Spleen (tissue), 11 donors: Measurements from ENCODE around the gene TCF3. TPM values are rescaled to one million over a fixed set of nuclear protein-coding genes. Genes with fewer than 3 reads are reported as not detected.
"Not testable (repeated sequence)": the region's sequence is repeated elsewhere in the genome, so short reads cannot be mapped to it uniquely, and the experiment has no call there.

Experiments
- DNase-seq: peaks from one replicate; pipeline ENCODE4 v3.0.0-alpha.2; 2020
- H3K27ac ChIP-seq, 8 donors: fragments of 200-600 bp; sonication (generic) in 7 of 8; 1 replicate in 4 of 8; 2 replicates in 4 of 8; pipeline versions ENCODE4 v1.5.0 to v1.8.0; 2016 to 2021; ENCODE audit warnings: inconsistent platforms in 4 of 8, mild to moderate bottlenecking in 4 of 8, moderate library complexity in 1 of 8
- H3K27me3 ChIP-seq, 7 donors: fragments of 200-600 bp; sonication (generic) in 6 of 7; replicated peaks in 1 of 7; 1 replicate in 4 of 7; 2 replicates in 3 of 7; pipeline versions ENCODE4 v1.5.0 to v1.8.0; 2016 to 2021; ENCODE audit warnings: inconsistent platforms in 3 of 7, mild to moderate bottlenecking in 1 of 7
- H3K36me3 ChIP-seq, 6 donors: fragments of 200-600 bp; sonication (generic) in 5 of 6; 1 replicate in 4 of 6; 2 replicates in 2 of 6; pipeline versions ENCODE4 v1.5.0 to v1.8.0; 2016 to 2021; ENCODE audit warnings: inconsistent platforms in 2 of 6
- H3K4me1 ChIP-seq, 6 donors: fragments of 200-600 bp; sonication (generic) in 5 of 6; 1 replicate in 3 of 6; 2 replicates in 3 of 6; pipeline versions ENCODE4 v1.5.0 to v1.8.0; 2016 to 2021; ENCODE audit warnings: inconsistent platforms in 3 of 6
- H3K4me3 ChIP-seq, 8 donors: fragments of 200-600 bp; sonication (generic) in 7 of 8; 1 replicate in 4 of 8; 2 replicates in 4 of 8; pipeline versions ENCODE4 v1.5.0 to v1.8.0; 2016 to 2021; ENCODE audit warnings: inconsistent platforms in 4 of 8, mild to moderate bottlenecking in 4 of 8, moderate library complexity in 2 of 8
- H3K9me3 ChIP-seq, 8 donors: fragments of 200-600 bp; sonication (generic) in 7 of 8; 1 replicate in 4 of 8; 2 replicates in 4 of 8; pipeline versions ENCODE4 v1.5.0 to v1.8.0; 2016 to 2021; ENCODE audit warnings: inconsistent platforms in 4 of 8
- POLR2A ChIP-seq, 3 donors: fragments of 450-650 bp; IDR thresholded peaks; one replicate each; pipeline ENCODE4 v1.5.1; 2017; ENCODE audit warnings: antibody characterized with exemption in 3 of 3, mild to moderate bottlenecking in 1 of 3
- POLR2AphosphoS5 ChIP-seq, 3 donors: sonication (generic); formaldehyde crosslinking; IDR thresholded peaks; one replicate each; pipeline ENCODE4 v1.5.1; 2017; ENCODE audit warnings: antibody characterized with exemption in 3 of 3
- WGBS, 5 donors: extraction: QIAGEN DNeasy Blood & Tissue Kit in 3 of 5; methylation state at CpG; one replicate each; pipeline versions ENCODE4 v1.1.5 to v1.1.7; 2013 to 2018; 5-methylcytosine and 5-hydroxymethylcytosine counted together
- intact Hi-C: fragments of 100-400 bp; cut with DNase I; formaldehyde crosslinking; loops from one replicate; pipeline ENCODE4 v1.15.0; 2023; ENCODE audit warnings: low total_unique reads
- polyA plus RNA-seq, 3 donors: library from polyadenylated mRNA; stranded (reverse); fragments of 200-250 nt; gene quantifications; one replicate each; pipeline ENCODE4 v1.2.1, GENCODE V29; 2013
- total RNA-seq, 7 donors: library from RNA; depleted of rRNA in 3 of 7; stranded (reverse); fragments of >200 nt in 3 of 7; fragmentation: NEBNext Ultra II Directional in 4 of 7; extraction: Animal tissue kit (Norgen Biotek cat#: 25700) in 4 of 7; gene quantifications; one replicate each; pipeline versions ENCODE4 v1.1.0 to v1.2.1, GENCODE V29; 2016 to 2021
- TF ChIP-seq, protein P1 (sequence below), 11 experiments: fragments of 200-600 bp in 7 of 11; fragments of 450-650 bp in 4 of 11; sonication (generic) in 4 of 11; IDR thresholded peaks in 8 of 11; conservative IDR thresholded peaks in 3 of 11; 1 replicate in 7 of 11; 2 replicates in 4 of 11; pipeline versions ENCODE4 v1.4.0 to v1.8.0; 2016 to 2021; ENCODE audit warnings: antibody characterized with exemption in 11 of 11, inconsistent platforms in 4 of 11, mild to moderate bottlenecking in 1 of 11
- donor health status: healthy with polysubstance abuse.
- donor health status: DM: no; HTN: no; CAD: no; lungs with moderate emphysema.
- donor health status: DM: no; HTN: no; CAD: no.
- donor health status: Bipolar disorder and iron deficiency.
- donor health status: healthy.
- donor health status: DM: no; HTN: no; CAD: no.
- donor health status: DM: yes; HTN: yes; CAD: no.

The TCF3 gene
- total and polyA plus RNA-seq, 10 donors = 79.2 to 135 (median 100) TPM

DNA sequence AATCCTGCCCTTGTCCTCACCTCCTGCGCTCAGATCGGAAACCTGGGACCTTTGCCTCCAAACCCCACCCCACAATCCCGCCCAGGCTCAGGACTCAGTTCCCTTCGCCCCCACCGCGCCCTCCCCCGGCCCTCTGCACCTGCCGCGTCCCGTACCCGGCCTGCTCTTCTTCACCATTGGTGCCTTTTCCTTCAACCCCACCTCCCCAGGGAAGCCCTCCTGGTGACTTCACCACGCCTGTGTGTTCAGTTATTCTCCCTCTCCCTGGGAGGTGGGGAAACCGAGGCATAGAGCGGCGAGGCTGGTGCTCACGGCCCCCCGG lies 19.3 kb upstream of the TCF3 start:
- 3 to 7% (median 4%) methylated on average over 17 of the region's 17 CpGs for WGBS, 5 donors
- Histone ChIP-seq H3K9me3 (no peaks in the 10 kb centered on the region), H3K4me1 (peaks cover 19 to 67% (median 43%) of the 10 kb centered on the region in 6 donors), H3K27me3 (peaks cover 3 to 93% (median 73%) of the 10 kb centered on the region in 7 donors), H3K27ac (peak overlapping the region in 2 of 8 donors; percentile 8 to 46), H3K36me3 (no peaks in the 10 kb centered on the region), H3K4me3 (peak overlapping the region in 7 of 8 donors; percentile 2 to 66 (median 26))
- intact Hi-C loops = loop anchor here (5.0 to 10.0 kb wide), 3 partner anchors 47 to 124 kb away; no protein-coding TSS in a partner anchor
- TF ChIP-seq, protein P1, sequence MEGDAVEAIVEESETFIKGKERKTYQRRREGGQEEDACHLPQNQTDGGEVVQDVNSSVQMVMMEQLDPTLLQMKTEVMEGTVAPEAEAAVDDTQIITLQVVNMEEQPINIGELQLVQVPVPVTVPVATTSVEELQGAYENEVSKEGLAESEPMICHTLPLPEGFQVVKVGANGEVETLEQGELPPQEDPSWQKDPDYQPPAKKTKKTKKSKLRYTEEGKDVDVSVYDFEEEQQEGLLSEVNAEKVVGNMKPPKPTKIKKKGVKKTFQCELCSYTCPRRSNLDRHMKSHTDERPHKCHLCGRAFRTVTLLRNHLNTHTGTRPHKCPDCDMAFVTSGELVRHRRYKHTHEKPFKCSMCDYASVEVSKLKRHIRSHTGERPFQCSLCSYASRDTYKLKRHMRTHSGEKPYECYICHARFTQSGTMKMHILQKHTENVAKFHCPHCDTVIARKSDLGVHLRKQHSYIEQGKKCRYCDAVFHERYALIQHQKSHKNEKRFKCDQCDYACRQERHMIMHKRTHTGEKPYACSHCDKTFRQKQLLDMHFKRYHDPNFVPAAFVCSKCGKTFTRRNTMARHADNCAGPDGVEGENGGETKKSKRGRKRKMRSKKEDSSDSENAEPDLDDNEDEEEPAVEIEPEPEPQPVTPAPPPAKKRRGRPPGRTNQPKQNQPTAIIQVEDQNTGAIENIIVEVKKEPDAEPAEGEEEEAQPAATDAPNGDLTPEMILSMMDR (IDR thresholded peaks at IDR 0.05 in 8 of 11, conservative IDR thresholded peaks at IDR 0.05 in 3 of 11) = no peak
- TF ChIP-seq POLR2A (IDR thresholded peaks at IDR 0.05) (no peak), POLR2AphosphoS5 (IDR thresholded peaks at IDR 0.05) (no peak)
- no peak for DNase-seq

DNA sequence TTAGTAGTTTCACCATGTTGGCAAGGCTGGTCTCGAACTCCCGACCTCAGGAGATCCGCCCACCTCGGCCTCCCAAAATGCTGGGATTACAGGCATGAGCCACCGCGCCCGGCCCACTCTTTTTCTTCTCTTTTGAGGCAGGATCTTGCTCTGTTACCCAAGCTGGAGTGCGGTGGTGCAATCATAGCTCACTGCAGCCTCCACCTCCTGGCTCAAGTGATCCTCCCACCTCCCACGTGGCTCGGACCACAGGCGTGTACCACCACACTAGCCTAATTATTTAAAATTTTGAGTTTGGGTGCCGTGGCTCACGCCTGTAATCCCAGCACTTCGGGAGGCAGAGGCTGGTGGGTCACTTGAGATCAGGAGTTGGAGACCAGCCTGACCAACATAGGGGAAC lies 18.3 kb upstream of the TCF3 start:
- 47 to 54% (median 52%) methylated on average over 14 of the region's 14 CpGs for WGBS, 5 donors
- not testable (repeated sequence) for H3K36me3 ChIP-seq, H3K27ac ChIP-seq, H3K4me3 ChIP-seq, DNase-seq, H3K9me3 ChIP-seq
- Histone ChIP-seq H3K4me1 (peaks cover 19 to 65% (median 45%) of the 10 kb centered on the region in 6 donors), H3K27me3 (peaks cover 3 to 92% (median 64%) of the 10 kb centered on the region in 7 donors)
- intact Hi-C loops = loop anchor here (5.0 to 10.0 kb wide), 3 partner anchors 46 to 123 kb away; no protein-coding TSS in a partner anchor

DNA sequence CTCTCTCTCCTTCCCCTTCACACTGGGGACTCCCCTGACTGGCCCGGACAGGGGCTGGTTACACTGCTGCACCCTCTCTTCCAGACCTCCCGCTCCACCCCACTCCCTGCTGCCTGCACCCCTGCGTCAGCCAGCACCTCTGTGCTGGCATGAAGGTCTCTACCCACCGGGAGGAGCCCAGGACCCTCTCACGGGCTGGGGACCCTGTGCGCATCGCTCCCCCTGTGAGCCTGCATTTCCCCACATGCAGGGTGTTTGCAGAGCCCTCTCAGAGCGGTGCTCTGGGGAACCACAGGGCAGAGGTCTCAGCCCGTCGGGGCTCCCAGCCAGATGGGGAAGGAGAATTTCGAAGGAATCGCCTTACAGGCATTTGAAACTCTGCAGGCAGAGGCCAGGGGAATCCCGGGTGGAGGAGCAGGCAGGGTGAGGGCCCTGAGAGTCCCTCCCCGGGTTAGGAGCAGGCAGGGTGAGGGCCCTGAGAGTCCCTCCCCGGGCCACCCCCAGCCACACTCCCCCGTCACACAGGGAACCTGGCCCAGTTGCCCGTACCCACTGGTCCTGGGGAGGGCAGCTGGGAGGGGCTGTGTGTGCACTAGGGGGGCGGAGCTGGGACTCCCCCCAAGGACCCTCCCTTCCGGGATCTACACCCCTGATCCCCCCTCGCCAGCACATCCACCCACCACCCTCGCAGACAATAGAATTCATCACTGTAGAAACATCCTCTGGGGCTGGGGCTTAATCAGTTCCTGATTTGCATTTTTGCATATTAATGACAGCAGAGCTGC lies 16.3 kb upstream of the TCF3 start:
- intact Hi-C loops = no loop called here

DNA sequence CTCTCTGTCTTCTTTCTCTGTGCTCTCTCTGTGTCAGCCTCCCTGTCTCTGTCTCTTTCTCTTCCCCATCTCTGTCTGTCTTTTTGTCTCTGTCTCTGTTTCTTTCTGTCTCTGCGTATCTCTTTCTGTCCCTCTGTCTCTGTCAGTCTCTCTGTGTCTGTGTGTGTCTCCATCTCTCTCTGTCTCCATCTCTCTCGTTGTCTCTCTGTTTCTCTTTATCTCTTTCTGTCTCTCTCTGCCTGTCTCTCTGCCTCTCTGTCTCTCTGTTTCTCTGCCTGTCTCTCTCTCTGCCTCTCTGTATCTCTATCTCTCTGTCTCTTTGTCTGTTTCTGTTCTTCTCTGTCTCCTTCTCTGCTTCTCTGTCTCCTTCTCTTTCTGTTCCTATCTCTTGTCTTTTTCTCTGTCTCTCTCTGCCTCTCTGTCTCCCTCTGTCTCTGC lies 15.7 kb upstream of the TCF3 start:
- no peak for DNase-seq
- TF ChIP-seq POLR2AphosphoS5 (IDR thresholded peaks at IDR 0.05) = no peak
- TF ChIP-seq, protein P1 (IDR thresholded peaks at IDR 0.05 in 8 of 11, conservative IDR thresholded peaks at IDR 0.05 in 3 of 11) = no peak
- H3K27ac ChIP-seq = peak overlapping the region in 6 of 8 donors; percentile 43 to 86 (median 66)
- peak overlapping the region in 6 of 8 donors; percentile 17 to 63 (median 28) for H3K4me3 ChIP-seq
- 29 to 52% (median 43%) methylated on average over 2 of the region's 2 CpGs for WGBS, 5 donors
- H3K36me3 ChIP-seq = no peaks in the 10 kb centered on the region
- H3K9me3 ChIP-seq = no peaks in the 10 kb centered on the region
- H3K27me3 ChIP-seq = peaks cover 0 to 70% (median 41%) of the 10 kb centered on the region in 7 donors
- intact Hi-C loops = no loop called here
- peaks cover 19 to 85% (median 53%) of the 10 kb centered on the region in 6 donors for H3K4me1 ChIP-seq

More for the DNA sequence above, 16.3 kb upstream of the TCF3 start:
- H3K4me3 ChIP-seq = peak overlapping the region in 6 of 8 donors; percentile 17 to 63 (median 28)
- peak overlapping the region in 5 of 8 donors; percentile 51 to 86 (median 68) for H3K27ac ChIP-seq
- no peaks in the 10 kb centered on the region for H3K9me3 ChIP-seq
- TF ChIP-seq POLR2AphosphoS5 (IDR thresholded peaks at IDR 0.05) = peak; percentile 36 to 60 (median 51)
- TF ChIP-seq POLR2A (IDR thresholded peaks at IDR 0.05) = no peak
- H3K4me1 ChIP-seq = peaks cover 19 to 79% (median 52%) of the 10 kb centered on the region in 6 donors
- DNase-seq = peak; percentile 86
- WGBS, 5 donors = 2 to 4% (median 3%) methylated on average over 14 to 21 of the region's 21 CpGs
- H3K36me3 ChIP-seq = no peaks in the 10 kb centered on the region
- H3K27me3 ChIP-seq = peaks cover 0 to 76% (median 44%) of the 10 kb centered on the region in 7 donors

DNA sequence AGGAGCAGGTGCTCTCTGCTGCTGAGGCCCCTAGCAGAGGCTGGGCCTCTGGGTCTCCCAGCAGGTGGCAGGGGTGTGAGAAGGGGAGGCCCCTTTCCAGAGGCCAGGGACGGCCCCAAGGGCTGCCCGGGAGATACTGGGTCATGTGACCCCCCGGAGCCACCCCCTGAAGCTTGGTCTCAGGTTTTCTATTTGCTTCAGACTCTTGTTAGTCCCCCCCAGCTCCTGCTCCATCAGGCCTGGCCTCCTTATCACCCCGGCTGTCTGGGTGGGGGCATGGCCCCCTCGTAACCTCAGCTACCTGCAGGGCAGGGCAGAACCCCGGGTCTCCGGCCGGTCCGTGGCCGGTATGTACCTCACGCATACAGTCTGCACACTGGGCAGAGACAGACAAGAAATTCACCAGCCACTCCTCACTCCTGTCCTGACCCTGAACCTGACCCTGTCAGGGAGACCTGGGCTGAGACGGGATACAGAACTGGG lies 13.2 kb upstream of the TCF3 start:
- H3K27me3 ChIP-seq = peaks cover 0 to 45% (median 19%) of the 10 kb centered on the region in 7 donors
- no peak for TF ChIP-seq POLR2A (IDR thresholded peaks at IDR 0.05)
- TF ChIP-seq POLR2AphosphoS5 (IDR thresholded peaks at IDR 0.05) = peak in 1 of 3 donors; percentile 58

More for the DNA sequence above, 13.2 kb upstream of the TCF3 start:
- Histone ChIP-seq H3K4me3 (no peak overlapping the region), H3K4me1 (peaks cover 11 to 76% (median 39%) of the 10 kb centered on the region in 6 donors), H3K9me3 (peaks cover 0 to 6% (median 0%) of the 10 kb centered on the region in 8 donors), H3K36me3 (no peaks in the 10 kb centered on the region), H3K27ac (peak overlapping the region in 3 of 8 donors; percentile 35 to 55 (median 38))
- WGBS, 5 donors = 52 to 60% (median 55%) methylated on average over 12 of the region's 12 CpGs
- intact Hi-C loops = no loop called here
- no peak for DNase-seq
